ENCODE data around the gene HS6ST2.

Gene HS6ST2

GRCh38 chrX:132603700-132604286, 354.6 kb downstream of the HS6ST2 start:
- DNase-seq, result no peak

DNA sequence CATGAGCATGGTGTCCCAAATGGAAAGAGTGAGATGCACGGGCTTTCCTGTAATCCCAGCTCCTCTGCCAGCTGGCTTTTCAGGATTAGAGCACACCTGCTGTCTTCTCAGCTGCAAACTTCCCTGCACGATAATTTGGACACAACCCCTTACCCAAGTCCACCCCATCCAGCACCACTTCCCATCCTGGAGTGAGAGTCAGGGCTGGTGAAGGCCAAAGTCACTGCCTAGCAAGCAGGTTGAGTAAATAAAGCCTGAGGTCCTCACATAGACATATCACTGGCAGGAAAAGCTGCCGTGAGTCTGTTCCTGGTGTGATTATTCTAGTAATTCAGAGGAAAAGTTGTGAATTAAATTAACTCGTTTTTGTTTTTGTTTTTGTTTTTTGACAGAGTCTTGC, 355.7 kb downstream of the HS6ST2 start:
- DNase-seq, result no peak

GRCh38 chrX:132594999-132595398, 363.4 kb downstream of the HS6ST2 start:
- no peak for DNase-seq

DNA sequence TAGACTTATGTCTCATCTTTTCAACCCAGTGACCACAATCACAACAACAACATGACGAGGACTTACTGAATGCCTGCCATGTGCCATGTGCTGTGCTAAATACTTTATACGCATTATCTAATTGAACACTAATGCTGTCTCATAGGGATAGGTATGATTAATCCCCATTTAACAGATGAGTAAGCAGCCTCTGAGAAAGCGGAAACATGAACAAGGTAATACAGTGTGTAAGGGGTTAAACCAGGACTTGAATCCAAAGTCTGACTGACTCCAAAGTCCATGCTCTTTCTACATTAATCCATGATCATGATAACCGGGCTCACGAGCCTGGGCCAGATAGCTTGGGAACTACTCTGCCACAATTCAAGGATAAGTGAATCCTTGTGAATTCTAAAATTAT, 364.3 kb downstream of the HS6ST2 start:
- no peak for DNase-seq

DNA sequence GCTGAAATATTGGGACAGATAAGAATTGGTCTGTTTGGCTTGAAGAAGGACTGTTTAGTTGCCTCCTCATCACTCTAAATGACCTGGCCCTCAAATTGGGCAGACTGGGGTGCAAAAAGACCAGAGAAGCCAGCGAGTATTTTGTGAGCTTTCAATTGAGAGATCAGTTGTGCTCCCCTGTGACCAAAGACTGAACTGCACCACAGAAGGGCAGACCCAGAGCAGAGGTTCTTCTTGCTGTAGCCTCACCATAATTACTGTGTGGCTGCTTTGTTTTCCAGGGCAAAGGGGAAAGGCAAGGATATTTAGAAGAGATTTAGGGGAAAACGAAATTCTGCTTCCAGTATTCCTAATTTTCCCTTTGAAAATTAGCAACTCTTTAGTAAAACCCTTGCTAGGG, 365.5 kb downstream of the HS6ST2 start:
- peak; percentile 11 for DNase-seq

GRCh38 chrX:132591719-132592275, 366.6 kb downstream of the HS6ST2 start:
- DNase-seq, result peak; percentile 18

DNA sequence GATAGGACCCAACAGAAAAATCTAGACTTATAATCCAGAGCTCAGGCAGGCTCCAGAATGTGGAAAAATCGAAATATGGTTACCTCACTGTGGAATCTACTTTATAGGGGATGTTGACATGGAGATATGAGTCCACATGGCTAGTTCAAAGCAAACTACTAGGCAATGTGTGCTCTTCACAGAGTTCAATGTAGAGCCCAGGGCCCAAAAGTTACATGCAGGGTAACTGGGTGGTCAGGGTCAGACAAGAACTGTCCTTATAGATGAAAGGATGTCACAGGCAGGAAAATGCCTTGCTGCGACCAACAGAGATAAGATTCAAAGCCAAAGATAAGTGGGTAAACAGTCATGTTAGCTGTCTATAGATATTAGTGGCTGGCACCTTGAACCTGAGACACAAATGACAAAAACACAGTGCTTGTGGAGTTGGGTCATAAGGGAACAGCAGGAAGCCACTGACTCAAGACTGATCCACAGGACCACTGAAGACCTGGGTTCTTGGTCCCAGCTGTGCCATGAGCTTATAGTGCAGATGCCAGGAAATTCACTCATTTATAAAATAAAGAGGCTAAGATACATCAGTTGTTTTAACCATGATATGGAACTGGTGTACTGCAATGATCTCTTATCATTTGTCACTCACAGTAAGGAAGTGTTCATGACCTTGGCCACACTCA, 367.9 kb downstream of the HS6ST2 start:
- DNase-seq, result no peak

GRCh38 chrX:132584936-132585335, 373.5 kb downstream of the HS6ST2 start:
- DNase-seq, result no peak

DNA sequence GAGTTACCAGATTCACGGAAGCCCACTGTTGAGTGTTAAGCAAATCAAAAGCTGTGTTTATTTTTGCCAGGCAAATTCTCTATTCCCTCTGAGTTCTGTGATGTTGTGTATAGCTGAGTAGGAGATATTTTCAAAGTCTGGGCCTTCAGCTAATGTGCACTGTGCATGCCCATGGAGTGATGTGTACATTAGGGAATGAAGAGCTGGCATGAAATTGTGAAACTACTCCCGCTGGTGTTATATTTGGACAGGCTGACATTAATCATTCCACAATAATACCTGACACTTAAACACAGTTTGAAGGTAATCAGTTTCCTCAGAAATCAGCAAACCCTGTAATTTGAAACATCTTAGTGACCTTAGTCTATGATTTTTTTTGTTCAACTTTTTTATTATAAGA, 381.5 kb downstream of the HS6ST2 start:
- DNase-seq, result no peak

All from eye (tissue), 1 donor.